ENCODE results near the gene RPS6KA2. TPM values are rescaled to one million over a fixed set of nuclear protein-coding genes. Genes with fewer than 3 reads are reported as not detected.

Gene RPS6KA2
- total RNA-seq, 3 donors from 2014 or later (not counting 1 experiment from before 2014, with no cell fraction given) = 2.8 to 4.5 (median 2.9) TPM

GRCh38 chr6:166543603-166544295 is 83.3 kb downstream of the RPS6KA2 start:
- Mint-ChIP-seq H3K4me1 (peaks cover 33 to 34% of the 10 kb centered on the region in 2 donors), H3K27me3 (ENCODE audit: low read depth in 2 of 2) (peaks cover 0 to 24% of the 10 kb centered on the region in 2 donors), H3K27ac (peak overlapping the region; percentile 2 to 66), H3K4me3 (peak overlapping the region; percentile 14), H3K9me3 (no peaks in the 10 kb centered on the region), H3K36me3 (no peaks in the 10 kb centered on the region)
- Histone ChIP-seq H3K4me3 (ENCODE audit: low read length) (no peak overlapping the region), H3K9me3 (ENCODE audit: control insufficient read depth, insufficient read depth, low read length) (no peaks in the 10 kb centered on the region), H3K4me1 (ENCODE audit: control insufficient read depth, insufficient read depth, low read length) (peaks cover 29% of the 10 kb centered on the region), H3K36me3 (ENCODE audit: control insufficient read depth, insufficient read depth, low read length) (no peaks in the 10 kb centered on the region), H3K27me3 (ENCODE audit: control insufficient read depth, insufficient read depth, low read length) (no peaks in the 10 kb centered on the region), H3K27ac (ENCODE audit: low read length) (no peak overlapping the region)
- WGBS (ENCODE audit: insufficient coverage) = 97% methylated on average over 9 of the region's 9 CpGs
- intact Hi-C loops (cut with micrococcal nuclease) = loop anchor here (10.0 kb wide), 1 partner anchor 109 kb away; no protein-coding TSS in a partner anchor
- DNase-seq (no peak), ATAC-seq (no peak)
- no peak for TF ChIP-seq CTCF (IDR thresholded peaks at IDR 0.05)

GRCh38 chr6:166542580-166542912 is 84.5 kb downstream of the RPS6KA2 start:
- WGBS (ENCODE audit: insufficient coverage) = 90% methylated on average over 4 of the region's 4 CpGs
- H3K27ac Mint-ChIP-seq = peak overlapping the region; percentile 75 to 84
- Histone ChIP-seq H3K36me3 (ENCODE audit: control insufficient read depth, insufficient read depth, low read length) (no peaks in the 10 kb centered on the region), H3K4me3 (ENCODE audit: low read length) (no peak overlapping the region), H3K27me3 (ENCODE audit: control insufficient read depth, insufficient read depth, low read length) (no peaks in the 10 kb centered on the region), H3K27ac (ENCODE audit: low read length) (no peak overlapping the region), H3K4me1 (ENCODE audit: control insufficient read depth, insufficient read depth, low read length) (peaks cover 34% of the 10 kb centered on the region), H3K9me3 (ENCODE audit: control insufficient read depth, insufficient read depth, low read length) (no peaks in the 10 kb centered on the region)
- ATAC-seq = no peak
- no peak overlapping the region for H3K4me3 Mint-ChIP-seq
- TF ChIP-seq CTCF (IDR thresholded peaks at IDR 0.05) = no peak
- DNase-seq = no peak
- peaks cover 39 to 40% of the 10 kb centered on the region in 2 donors for H3K4me1 Mint-ChIP-seq
- intact Hi-C loops (cut with micrococcal nuclease) = loop anchor here (10.0 kb wide), 1 partner anchor 108 kb away; no protein-coding TSS in a partner anchor
- peaks cover 0 to 12% of the 10 kb centered on the region in 2 donors for H3K27me3 Mint-ChIP-seq (ENCODE audit: low read depth in 2 of 2)
- H3K36me3 Mint-ChIP-seq = no peaks in the 10 kb centered on the region
- no peaks in the 10 kb centered on the region for H3K9me3 Mint-ChIP-seq

- H3K4me1 Mint-ChIP-seq = peaks cover 39 to 40% of the 10 kb centered on the region in 2 donors
- H3K27ac ChIP-seq (ENCODE audit: low read length) = peak overlapping the region; percentile 76
- intact Hi-C loops (cut with micrococcal nuclease) = loop anchor here (10.0 kb wide), 1 partner anchor 107 kb away; no protein-coding TSS in a partner anchor
- H3K9me3 Mint-ChIP-seq = no peaks in the 10 kb centered on the region
- peaks cover 34% of the 10 kb centered on the region for H3K4me1 ChIP-seq (ENCODE audit: control insufficient read depth, insufficient read depth, low read length)
- DNase-seq (peak in 1 of 2 donors; percentile 62), ATAC-seq (no peak)
- no peak for TF ChIP-seq CTCF (IDR thresholded peaks at IDR 0.05)
- no peak overlapping the region for H3K4me3 ChIP-seq (ENCODE audit: low read length)
- H3K27ac Mint-ChIP-seq = peak overlapping the region; percentile 75 to 84
- WGBS (ENCODE audit: insufficient coverage) = 75% methylated on average over 12 of the region's 12 CpGs
- no peaks in the 10 kb centered on the region for H3K9me3 ChIP-seq (ENCODE audit: control insufficient read depth, insufficient read depth, low read length)
- H3K36me3 Mint-ChIP-seq = no peaks in the 10 kb centered on the region
- peak overlapping the region; percentile 76 for H3K4me3 Mint-ChIP-seq
- H3K27me3 ChIP-seq (ENCODE audit: control insufficient read depth, insufficient read depth, low read length) = no peaks in the 10 kb centered on the region
- no peaks in the 10 kb centered on the region for H3K36me3 ChIP-seq (ENCODE audit: control insufficient read depth, insufficient read depth, low read length)
- peaks cover 0 to 7% of the 10 kb centered on the region in 2 donors for H3K27me3 Mint-ChIP-seq (ENCODE audit: low read depth in 2 of 2)
Measured at GRCh38 chr6:166541876-166542579, 85.0 kb downstream of the RPS6KA2 start.

All from natural killer cell (primary cell).